Mesenchymal stem cell (in vitro differentiated cells and primary cell): ENCODE results near the gene PRX.

Experiments
- DNase-seq: peaks from one replicate; pipeline ENCODE4 v3.0.0-alpha.2; 2013
- H2AFZ ChIP-seq: one replicate; pipeline ENCODE4 v1.6.1; 2013; ENCODE audit warnings: low read depth, mild to moderate bottlenecking, control low read depth, inconsistent platforms, low read length, moderate library complexity
- H2AK5ac ChIP-seq: 2 replicates; pipeline ENCODE4 v1.6.1; 2013; ENCODE audit warnings: low read length, moderate library complexity, mild to moderate bottlenecking, inconsistent platforms; ENCODE audit not compliant: severe bottlenecking
- H2BK120ac ChIP-seq: one replicate; pipeline ENCODE4 v1.6.1; 2013; ENCODE audit warnings: low read depth, mild to moderate bottlenecking, inconsistent platforms, low read length, moderate library complexity
- H2BK12ac ChIP-seq, 2 experiments: one replicate each; pipeline ENCODE4 v1.6.1; 2013; ENCODE audit warnings: inconsistent platforms in 2 of 2, low read length in 2 of 2, mild to moderate bottlenecking in 2 of 2, moderate library complexity in 2 of 2, control low read depth in 1 of 2
- H2BK15ac ChIP-seq: one replicate; pipeline ENCODE4 v1.6.1; 2013; ENCODE audit warnings: mild to moderate bottlenecking, low read depth, inconsistent platforms; ENCODE audit not compliant: poor library complexity, severe bottlenecking
- H2BK5ac ChIP-seq: 2 replicates; pipeline ENCODE4 v1.6.1; 2013; ENCODE audit warnings: low read depth, mild to moderate bottlenecking, low read length, control low read depth, inconsistent platforms; ENCODE audit not compliant: poor library complexity, severe bottlenecking
- H3K14ac ChIP-seq, 2 experiments: one replicate each; pipeline ENCODE4 v1.6.1; 2013; ENCODE audit warnings: inconsistent platforms in 2 of 2, low read length in 2 of 2, control low read depth in 1 of 2, mild to moderate bottlenecking in 1 of 2, moderate library complexity in 1 of 2
- H3K18ac ChIP-seq, 2 experiments: one replicate each; pipeline ENCODE4 v1.6.1; 2013; ENCODE audit warnings: inconsistent platforms in 2 of 2, low read length in 2 of 2, control low read depth in 1 of 2, low read depth in 1 of 2, mild to moderate bottlenecking in 1 of 2
- H3K23ac ChIP-seq, 2 experiments: one replicate each; pipeline ENCODE4 v1.6.1; 2013; ENCODE audit warnings: inconsistent platforms in 2 of 2, low read length in 2 of 2, mild to moderate bottlenecking in 2 of 2, moderate library complexity in 2 of 2, control low read depth in 1 of 2
- H3K27ac ChIP-seq: 2 replicates; pipeline ENCODE4 v1.5.1; 2013; ENCODE audit warnings: mild to moderate bottlenecking, moderate library complexity, low read length, control low read depth, inconsistent platforms; ENCODE audit not compliant: poor library complexity, severe bottlenecking
- H3K27me3 ChIP-seq, 2 experiments: 2 replicates each; pipeline versions ENCODE4 v1.6.1 to v1.7.0; 2013; ENCODE audit warnings: low read length in 2 of 2, mild to moderate bottlenecking in 2 of 2, moderate library complexity in 2 of 2, control low read depth in 1 of 2, inconsistent platforms in 1 of 2; ENCODE audit not compliant: control insufficient read depth in 1 of 2, insufficient read depth in 1 of 2
- H3K36me3 ChIP-seq, 2 experiments: 2 replicates each; pipeline versions ENCODE4 v1.6.1 to v1.7.0; 2013; ENCODE audit warnings: low read length in 2 of 2, control low read depth in 1 of 2, inconsistent platforms in 1 of 2, low read depth in 1 of 2, mild to moderate bottlenecking in 1 of 2; ENCODE audit not compliant: insufficient read depth in 2 of 2, control insufficient read depth in 1 of 2
- H3K4ac ChIP-seq, 2 experiments: one replicate each; pipeline ENCODE4 v1.6.1; 2013; ENCODE audit warnings: inconsistent platforms in 2 of 2, low read length in 2 of 2, mild to moderate bottlenecking in 2 of 2, moderate library complexity in 2 of 2, control low read depth in 1 of 2, low read depth in 1 of 2
- H3K4me1 ChIP-seq: 2 replicates; pipeline ENCODE4 v1.6.1; 2013; ENCODE audit warnings: low read depth, low read length, control low read depth; ENCODE audit not compliant: control insufficient read depth, insufficient read depth
- H3K4me2 ChIP-seq: 2 replicates; pipeline ENCODE4 v1.6.1; 2013; ENCODE audit warnings: low read length, mild to moderate bottlenecking, inconsistent platforms; ENCODE audit not compliant: poor library complexity, severe bottlenecking
- H3K4me3 ChIP-seq, 2 experiments: 2 replicates each; pipeline versions ENCODE4 v1.5.1 to v1.7.0; 2013; ENCODE audit warnings: low read length in 2 of 2, mild to moderate bottlenecking in 2 of 2, control low read depth in 1 of 2, low read depth in 1 of 2; ENCODE audit not compliant: insufficient read depth in 1 of 2
- H3K79me1 ChIP-seq: replicated peaks from 2 replicates; pipeline ENCODE4 v1.6.1; 2013; ENCODE audit warnings: mild to moderate bottlenecking, control low read depth, low read length, inconsistent platforms; ENCODE audit not compliant: poor library complexity, severe bottlenecking
- H3K9ac ChIP-seq: 2 replicates; pipeline ENCODE4 v1.7.0; 2013; ENCODE audit warnings: mild to moderate bottlenecking, low read length, moderate library complexity
- H3K9me3 ChIP-seq: 2 replicates; pipeline ENCODE4 v1.7.0; 2013; ENCODE audit warnings: mild to moderate bottlenecking, low read length; ENCODE audit not compliant: control insufficient read depth
- H4K8ac ChIP-seq: one replicate; pipeline ENCODE4 v1.6.1; 2013; ENCODE audit warnings: inconsistent platforms, mild to moderate bottlenecking, low read length, moderate library complexity
- H4K91ac ChIP-seq: one replicate; pipeline ENCODE4 v1.6.1; 2013; ENCODE audit warnings: mild to moderate bottlenecking, low read length, inconsistent platforms
- WGBS: methylation state at CpG from one replicate; pipeline ENCODE4 v1.1.7; 2013; ENCODE audit warnings: mixed read lengths; 5-methylcytosine and 5-hydroxymethylcytosine counted together

PRX gene

GRCh38 chr19:40356681-40357595 is 56.2 kb downstream of the PRX start:
- Histone ChIP-seq H3K4ac (no peak overlapping the region), H3K27ac (no peak overlapping the region), H3K18ac (no peak overlapping the region), H3K79me1 (peaks cover 41% of the 10 kb centered on the region), H2AK5ac (no peak overlapping the region), H3K23ac (peak overlapping the region in 1 of 2 experiments; percentile 61), H3K4me1 (peaks cover 9% of the 10 kb centered on the region), H3K14ac (no peak overlapping the region), H3K4me3 (no peak overlapping the region), H3K36me3 (peaks cover 20 to 21% of the 10 kb centered on the region in 2 experiments), H4K8ac (peak overlapping the region; percentile 7), H2BK120ac (no peak overlapping the region), H3K27me3 (no peaks in the 10 kb centered on the region), H2BK15ac (no peak overlapping the region), H4K91ac (no peak overlapping the region), H3K9me3 (no peaks in the 10 kb centered on the region), H2BK12ac (no peak overlapping the region), H3K9ac (peak overlapping the region; percentile 17), H3K4me2 (no peak overlapping the region), H2AFZ (no peak overlapping the region), H2BK5ac (no peak overlapping the region)
- no peak for DNase-seq
- WGBS: 95% methylated on average over 6 of the region's 6 CpGs

- H4K8ac ChIP-seq: peak overlapping the region; percentile 7
- no peak overlapping the region for H3K27ac ChIP-seq
- no peak overlapping the region for H2AFZ ChIP-seq
- no peak overlapping the region for H4K91ac ChIP-seq
- H3K4me1 ChIP-seq: peaks cover 6% of the 10 kb centered on the region
- no peak overlapping the region for H2AK5ac ChIP-seq
- H3K79me1 ChIP-seq: peaks cover 44% of the 10 kb centered on the region
- no peak overlapping the region for H3K14ac ChIP-seq
- no peaks in the 10 kb centered on the region for H3K9me3 ChIP-seq
- 83% methylated on average over 9 of the region's 9 CpGs for WGBS
- no peaks in the 10 kb centered on the region for H3K27me3 ChIP-seq
- no peak for DNase-seq
- H3K4me3 ChIP-seq: no peak overlapping the region
- no peak overlapping the region for H2BK15ac ChIP-seq
- H2BK5ac ChIP-seq: no peak overlapping the region
- H3K36me3 ChIP-seq: peaks cover 24 to 25% of the 10 kb centered on the region in 2 experiments
- H3K18ac ChIP-seq: no peak overlapping the region
- H3K9ac ChIP-seq: no peak overlapping the region
- H3K4me2 ChIP-seq: no peak overlapping the region
- H3K23ac ChIP-seq: no peak overlapping the region
- H2BK12ac ChIP-seq: no peak overlapping the region
- H2BK120ac ChIP-seq: no peak overlapping the region
- H3K4ac ChIP-seq: no peak overlapping the region
Observed at GRCh38 chr19:40355975-40356680, 57.0 kb downstream of the PRX start.

GRCh38 chr19:40348961-40349507 is 64.1 kb downstream of the PRX start:
- Histone ChIP-seq H3K4me2 (peak overlapping the region; percentile 82), H2AK5ac (no peak overlapping the region), H3K36me3 (peaks cover 9 to 14% of the 10 kb centered on the region in 2 experiments), H2BK15ac (no peak overlapping the region), H3K9me3 (no peaks in the 10 kb centered on the region), H3K79me1 (peaks cover 32% of the 10 kb centered on the region), H3K4me1 (peaks cover 10% of the 10 kb centered on the region), H3K23ac (peak overlapping the region in 1 of 2 experiments; percentile 83), H3K18ac (peak overlapping the region; percentile 34 to 50), H3K27ac (peak overlapping the region; percentile 33), H2BK5ac (no peak overlapping the region), H2BK12ac (peak overlapping the region in 1 of 2 experiments; percentile 83), H2BK120ac (no peak overlapping the region), H3K14ac (peak overlapping the region in 1 of 2 experiments; percentile 90), H4K8ac (no peak overlapping the region), H3K27me3 (no peaks in the 10 kb centered on the region), H2AFZ (no peak overlapping the region), H3K4ac (peak overlapping the region in 1 of 2 experiments; percentile 56), H4K91ac (peak overlapping the region; percentile 36), H3K9ac (peak overlapping the region; percentile 94), H3K4me3 (peak overlapping the region; percentile 48 to 89)
- WGBS: 21% methylated on average over 17 of the region's 17 CpGs
- DNase-seq: peak; percentile 77
